ENCODE results near the gene B3GALT4.
"Not testable (repeated sequence)": the region's sequence is repeated elsewhere in the genome, so short reads cannot be mapped to it uniquely, and the experiment has no call there.

B3GALT4 gene

GRCh38 chr6:33272275-33273128 lies 4.4 kb upstream of the B3GALT4 start:
- DNase-seq, result no peak

- no peak for DNase-seq
Observed at GRCh38 chr6:33273129-33273923, 3.6 kb upstream of the B3GALT4 start.

GRCh38 chr6:33273924-33274902 lies 2.7 kb upstream of the B3GALT4 start:
- DNase-seq, result no peak

GRCh38 chr6:33275795-33276580 lies 935 bp upstream of the B3GALT4 start:
- not testable (repeated sequence) for DNase-seq

- DNase-seq, result no peak
Observed at GRCh38 chr6:33276581-33276863, 401 bp upstream of the B3GALT4 start.

- DNase-seq, result peak; percentile 42
Observed at GRCh38 chr6:33277663-33278391, 904 bp downstream of the B3GALT4 start.

- no peak for DNase-seq
Observed at GRCh38 chr6:33278392-33278741, 1.4 kb downstream of the B3GALT4 start.

GRCh38 chr6:33278810-33279209 lies 1.9 kb downstream of the B3GALT4 start:
- no peak for DNase-seq

GRCh38 chr6:33279257-33279695 lies 2.4 kb downstream of the B3GALT4 start:
- no peak for DNase-seq

- DNase-seq, result no peak
Observed at GRCh38 chr6:33279971-33280511, 3.1 kb downstream of the B3GALT4 start.

GRCh38 chr6:33280539-33280938 lies 3.6 kb downstream of the B3GALT4 start:
- no peak for DNase-seq

GRCh38 chr6:33285214-33285613 lies 8.3 kb downstream of the B3GALT4 start:
- DNase-seq, result not testable (repeated sequence)

GRCh38 chr6:33286946-33287914 lies 10.3 kb downstream of the B3GALT4 start:
- no peak for DNase-seq

GRCh38 chr6:33288141-33288920 lies 11.4 kb downstream of the B3GALT4 start:
- DNase-seq, result no peak

GRCh38 chr6:33288921-33289783 lies 12.2 kb downstream of the B3GALT4 start, which contains the start of the genes PFDN6 and WDR46:
TSS of gene PFDN6 (plus strand) at chr6:33289601. CDS start at chr6:33289857, 256 bp downstream.
TSS of gene WDR46 (minus strand) at chr6:33289239. CDS start at chr6:33289170, 69 bp downstream.
- DNase-seq, result peak; percentile 90

- no peak for DNase-seq
Observed at GRCh38 chr6:33289784-33290315, 12.9 kb downstream of the B3GALT4 start.

- no peak for DNase-seq
Observed at GRCh38 chr6:33290459-33290858, 13.5 kb downstream of the B3GALT4 start.

All from CD4-positive, alpha-beta T cell treated with Interleukin-10 for 1 hour (primary cell).